GM23338 (cell line): ENCODE measurements around the gene APBA2. TPM values are rescaled to one million over a fixed set of nuclear protein-coding genes. Genes with fewer than 3 reads are reported as not detected.

ENCODE experiments used
- ATAC-seq: fragments of 200-7000 bp; cut with Tn5 transposase; 3 replicates; pipeline ENCODE4 v1.9.1; 2020
- DNase-seq: peaks from one replicate; pipeline ENCODE4 v3.0.0-alpha.2; 2015; ENCODE audit warnings: low spot score
- H2AFZ ChIP-seq: fragments of 200-600 bp; sonication (generic); 2 replicates; pipeline ENCODE4 v1.8.0; 2016; ENCODE audit warnings: antibody characterized with exemption, mild to moderate bottlenecking, moderate library complexity
- H3F3A ChIP-seq: fragments of 200-600 bp; sonication (generic); replicated peaks from 2 replicates; pipeline ENCODE4 v1.8.0; 2017; ENCODE audit warnings: antibody characterized with exemption, mixed run types, low read depth
- H3K27ac ChIP-seq: fragments of 200-600 bp; sonication (generic); 2 replicates; pipeline ENCODE4 v1.6.1; 2016; ENCODE audit warnings: low read depth
- H3K27me3 ChIP-seq: fragments of 200-600 bp; sonication (generic); 2 replicates; pipeline ENCODE4 v1.8.0; 2016; ENCODE audit warnings: mild to moderate bottlenecking, mixed run types, moderate library complexity; ENCODE audit not compliant: insufficient read depth
- H3K36me3 ChIP-seq: fragments of 200-600 bp; sonication (generic); 2 replicates; pipeline ENCODE4 v1.8.0; 2016; ENCODE audit warnings: mild to moderate bottlenecking; ENCODE audit not compliant: insufficient read depth
- H3K4me1 ChIP-seq: fragments of 200-600 bp; sonication (generic); 2 replicates; pipeline ENCODE4 v1.8.0; 2016; ENCODE audit warnings: mild to moderate bottlenecking, moderate library complexity; ENCODE audit not compliant: insufficient read depth
- H3K4me2 ChIP-seq: fragments of 200-600 bp; sonication (generic); 2 replicates; pipeline ENCODE4 v1.7.1; 2017; ENCODE audit warnings: mixed run types
- H3K4me3 ChIP-seq: fragments of 200-600 bp; sonication (generic); 2 replicates; pipeline ENCODE4 v1.6.1; 2016; ENCODE audit warnings: mixed run types
- H3K79me2 ChIP-seq: fragments of 200-600 bp; sonication (generic); replicated peaks from 2 replicates; pipeline ENCODE4 v1.8.0; 2017; ENCODE audit warnings: mild to moderate bottlenecking; ENCODE audit not compliant: insufficient read depth
- H3K9me2 ChIP-seq: fragments of 200-600 bp; sonication (generic); 2 replicates; pipeline ENCODE4 v1.8.0; 2017; ENCODE audit not compliant: insufficient read depth
- H4K20me1 ChIP-seq: fragments of 200-600 bp; sonication (generic); replicated peaks from 2 replicates; pipeline ENCODE4 v1.8.0; 2017; ENCODE audit warnings: mild to moderate bottlenecking; ENCODE audit not compliant: insufficient read depth
- H3K27ac Mint-ChIP-seq: 2 replicates; pipeline ENCODE4 v1.8.0; 2020; ENCODE audit warnings: inconsistent platforms, mild to moderate bottlenecking, moderate library complexity, mixed read lengths
- H3K27me3 Mint-ChIP-seq: 3 replicates; pipeline ENCODE4 v1.8.0; 2022; ENCODE audit warnings: low read depth, mild to moderate bottlenecking, moderate library complexity, mixed read lengths, inconsistent platforms; ENCODE audit not compliant: insufficient read depth, poor library complexity
- H3K36me3 Mint-ChIP-seq: 3 replicates; pipeline ENCODE4 v1.8.0; 2021; ENCODE audit warnings: low read depth, mild to moderate bottlenecking, inconsistent platforms, moderate library complexity, mixed read lengths
- H3K4me1 Mint-ChIP-seq: 3 replicates; pipeline ENCODE4 v1.8.0; 2020; ENCODE audit warnings: mild to moderate bottlenecking, inconsistent platforms, mixed read lengths
- H3K4me3 Mint-ChIP-seq: 3 replicates; pipeline ENCODE4 v1.8.0; 2021; ENCODE audit warnings: moderate library complexity, mild to moderate bottlenecking, inconsistent platforms, mixed read lengths
- H3K9me3 Mint-ChIP-seq: 3 replicates; pipeline ENCODE4 v1.8.0; 2020; ENCODE audit warnings: moderate library complexity, mild to moderate bottlenecking, inconsistent platforms, mixed read lengths
- CREB1 ChIP-seq: fragments of 250-450 bp; sonication (Bioruptor Pico); IDR thresholded peaks from 2 replicates; pipeline ENCODE4 v1.5.0; 2020; ENCODE audit warnings: low read depth, mild to moderate bottlenecking, moderate library complexity
- EZH2 ChIP-seq: fragments of 200-600 bp; sonication (generic); IDR thresholded peaks from one replicate; pipeline ENCODE4 v1.8.0; 2017; ENCODE audit warnings: antibody characterized with exemption, mild to moderate bottlenecking, low read depth; ENCODE audit not compliant: unreplicated experiment
- JUNB ChIP-seq: IDR thresholded peaks from one replicate; pipeline ENCODE4 v1.6.1; 2016; ENCODE audit warnings: antibody characterized with exemption; ENCODE audit not compliant: unreplicated experiment
- NANOG ChIP-seq: IDR thresholded peaks from 2 replicates; pipeline ENCODE4 v1.6.1; 2016; ENCODE audit warnings: antibody characterized with exemption, borderline replicate concordance
- POLR2AphosphoS5 ChIP-seq: IDR thresholded peaks from 2 replicates; pipeline ENCODE4 v1.6.1; 2016; ENCODE audit warnings: antibody characterized with exemption, low read depth
- STAT1 ChIP-seq: IDR thresholded peaks from one replicate; pipeline ENCODE4 v1.6.1; 2016; ENCODE audit warnings: antibody characterized with exemption; ENCODE audit not compliant: unreplicated experiment
- ZNF114 ChIP-seq: fragments of 250-450 bp; sonication (Bioruptor Pico); IDR thresholded peaks from 2 replicates; pipeline ENCODE4 v1.5.0; 2020; ENCODE audit warnings: mild to moderate bottlenecking, moderate library complexity
- ZNF331 ChIP-seq: fragments of 250-450 bp; sonication (Bioruptor Pico); IDR thresholded peaks from 2 replicates; pipeline ENCODE4 v1.5.0; 2020; ENCODE audit warnings: low read depth, mild to moderate bottlenecking, moderate library complexity
- polyA plus RNA-seq: library from polyadenylated mRNA; unstranded; fragments of >200 nt; fragmentation: Nextera tagmentation; extraction: Ambion mirVana; gene quantifications from 2 replicates; pipeline ENCODE4 v1.2.1, GENCODE V29; 2016
- total RNA-seq: library from RNA; depleted of rRNA; stranded (reverse); fragments of >200 nt; shearing (Covaris generic); gene quantifications from 2 replicates; pipeline ENCODE4 v1.2.3, GENCODE V29; 2014
- TF ChIP-seq, protein P1 (sequence below), 2 experiments: fragments of 200-600 bp in 1 of 2; sonication (generic) in 1 of 2; conservative IDR thresholded peaks; 2 replicates each; pipeline versions ENCODE4 v1.5.1 to v1.6.1; 2016 to 2017; ENCODE audit warnings: antibody characterized with exemption in 2 of 2, low read depth in 2 of 2, mild to moderate bottlenecking in 2 of 2, moderate library complexity in 1 of 2
- TF ChIP-seq, protein P2 (sequence below): IDR thresholded peaks from 2 replicates; pipeline ENCODE4 v1.6.1; 2016; ENCODE audit warnings: antibody characterized with exemption
- TF ChIP-seq, protein P3 (sequence below): IDR thresholded peaks from one replicate; pipeline ENCODE4 v1.6.1; 2018; ENCODE audit warnings: antibody characterized with exemption; ENCODE audit not compliant: unreplicated experiment

APBA2 gene
- total and polyA plus RNA-seq, 2 experiments from 2014 or later = 5.9 to 24.7 TPM

DNA sequence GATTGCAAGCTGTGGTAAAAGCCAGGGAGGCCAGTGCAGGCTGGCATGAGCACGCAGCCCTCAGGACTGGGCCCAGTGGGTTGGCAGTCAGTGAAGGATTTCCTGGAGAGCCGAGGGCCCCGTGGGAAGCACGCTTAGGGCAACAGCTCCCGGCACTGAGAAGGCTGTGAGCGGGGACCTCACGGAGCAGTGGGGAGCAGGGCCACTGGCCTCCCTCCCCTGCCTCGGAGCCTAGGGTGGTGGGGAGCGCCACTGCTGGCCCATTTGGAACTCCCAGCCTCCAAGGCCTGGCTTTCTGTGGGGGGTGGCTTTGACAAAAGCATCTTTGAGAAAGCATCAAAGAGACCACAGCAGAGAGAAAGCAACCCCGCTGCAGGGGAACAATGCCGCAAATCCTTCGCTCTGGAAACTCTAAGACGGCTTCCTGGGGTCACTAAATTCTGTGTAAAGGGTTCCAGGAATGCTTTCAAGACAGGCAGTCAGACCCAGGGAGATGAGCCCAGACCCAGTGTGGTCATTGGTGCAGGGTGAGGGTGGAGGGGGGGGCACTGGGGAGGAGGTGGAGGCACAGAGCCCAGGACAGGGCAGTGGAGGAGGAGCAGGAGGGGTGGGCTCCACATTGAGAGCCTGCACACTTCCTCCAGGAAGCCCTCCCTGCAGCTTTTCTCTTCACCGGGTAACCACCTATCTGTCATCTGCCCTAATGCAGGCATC lies 9.5 kb upstream of the APBA2 start (continued):
- no peak for TF ChIP-seq JUNB
- TF ChIP-seq, protein P1, sequence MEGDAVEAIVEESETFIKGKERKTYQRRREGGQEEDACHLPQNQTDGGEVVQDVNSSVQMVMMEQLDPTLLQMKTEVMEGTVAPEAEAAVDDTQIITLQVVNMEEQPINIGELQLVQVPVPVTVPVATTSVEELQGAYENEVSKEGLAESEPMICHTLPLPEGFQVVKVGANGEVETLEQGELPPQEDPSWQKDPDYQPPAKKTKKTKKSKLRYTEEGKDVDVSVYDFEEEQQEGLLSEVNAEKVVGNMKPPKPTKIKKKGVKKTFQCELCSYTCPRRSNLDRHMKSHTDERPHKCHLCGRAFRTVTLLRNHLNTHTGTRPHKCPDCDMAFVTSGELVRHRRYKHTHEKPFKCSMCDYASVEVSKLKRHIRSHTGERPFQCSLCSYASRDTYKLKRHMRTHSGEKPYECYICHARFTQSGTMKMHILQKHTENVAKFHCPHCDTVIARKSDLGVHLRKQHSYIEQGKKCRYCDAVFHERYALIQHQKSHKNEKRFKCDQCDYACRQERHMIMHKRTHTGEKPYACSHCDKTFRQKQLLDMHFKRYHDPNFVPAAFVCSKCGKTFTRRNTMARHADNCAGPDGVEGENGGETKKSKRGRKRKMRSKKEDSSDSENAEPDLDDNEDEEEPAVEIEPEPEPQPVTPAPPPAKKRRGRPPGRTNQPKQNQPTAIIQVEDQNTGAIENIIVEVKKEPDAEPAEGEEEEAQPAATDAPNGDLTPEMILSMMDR (conservative IDR thresholded peaks at IDR 0.05; ENCODE audit: low read depth in 2 of 2) = no peak
- no peak for TF ChIP-seq ZNF114 (CRISPR knock-in tag)
- TF ChIP-seq, protein P2, sequence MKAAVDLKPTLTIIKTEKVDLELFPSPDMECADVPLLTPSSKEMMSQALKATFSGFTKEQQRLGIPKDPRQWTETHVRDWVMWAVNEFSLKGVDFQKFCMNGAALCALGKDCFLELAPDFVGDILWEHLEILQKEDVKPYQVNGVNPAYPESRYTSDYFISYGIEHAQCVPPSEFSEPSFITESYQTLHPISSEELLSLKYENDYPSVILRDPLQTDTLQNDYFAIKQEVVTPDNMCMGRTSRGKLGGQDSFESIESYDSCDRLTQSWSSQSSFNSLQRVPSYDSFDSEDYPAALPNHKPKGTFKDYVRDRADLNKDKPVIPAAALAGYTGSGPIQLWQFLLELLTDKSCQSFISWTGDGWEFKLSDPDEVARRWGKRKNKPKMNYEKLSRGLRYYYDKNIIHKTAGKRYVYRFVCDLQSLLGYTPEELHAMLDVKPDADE = no peak
- no peak for TF ChIP-seq CREB1 (CRISPR knock-in tag)
- TF ChIP-seq STAT1 = no peak
- TF ChIP-seq NANOG = no peak
- no peak for TF ChIP-seq ZNF331 (CRISPR knock-in tag)

DNA sequence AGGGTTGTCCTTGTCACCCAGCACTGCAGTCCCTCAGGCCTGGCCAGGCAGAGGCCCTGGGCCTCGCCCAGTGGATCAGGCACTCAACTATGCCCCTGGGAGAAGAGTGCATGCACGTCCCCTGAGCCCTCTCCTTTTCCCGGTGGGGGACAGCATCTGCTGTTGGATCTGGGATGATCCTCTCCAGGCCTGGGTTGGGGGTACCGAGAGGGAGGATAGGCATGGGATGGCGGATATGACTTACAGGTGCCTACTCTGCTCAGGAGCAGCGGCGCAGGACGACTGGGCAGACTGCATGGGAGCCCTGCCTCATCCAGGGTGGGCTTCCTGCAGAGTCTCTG lies 9.0 kb upstream of the APBA2 start:
- ATAC-seq (no peak), DNase-seq (no peak)
- Histone ChIP-seq H3K4me3 (no peak overlapping the region), H3K79me2 (no peaks in the 10 kb centered on the region), H3K9me2 (no peaks in the 10 kb centered on the region), H3F3A (no peaks in the 10 kb centered on the region), H3K36me3 (no peaks in the 10 kb centered on the region), H4K20me1 (no peaks in the 10 kb centered on the region), H3K27me3 (no peaks in the 10 kb centered on the region), H2AFZ (peak overlapping the region; percentile 89; the same call in 1 of the 2 replicates), H3K4me2 (peak overlapping the region; percentile 51; the same call in 1 of the 2 replicates), H3K4me1 (peaks cover 15% of the 10 kb centered on the region; the same call in 1 of the 2 replicates), H3K27ac (no peak overlapping the region)
- Mint-ChIP-seq H3K9me3 (no peaks in the 10 kb centered on the region; the same call in 2 of the 3 replicates), H3K27ac (no peak overlapping the region), H3K27me3 (peaks cover 16% of the 10 kb centered on the region), H3K36me3 (no peaks in the 10 kb centered on the region), H3K4me3 (no peak overlapping the region), H3K4me1 (peaks cover 12% of the 10 kb centered on the region)
- TF ChIP-seq, protein P3, sequence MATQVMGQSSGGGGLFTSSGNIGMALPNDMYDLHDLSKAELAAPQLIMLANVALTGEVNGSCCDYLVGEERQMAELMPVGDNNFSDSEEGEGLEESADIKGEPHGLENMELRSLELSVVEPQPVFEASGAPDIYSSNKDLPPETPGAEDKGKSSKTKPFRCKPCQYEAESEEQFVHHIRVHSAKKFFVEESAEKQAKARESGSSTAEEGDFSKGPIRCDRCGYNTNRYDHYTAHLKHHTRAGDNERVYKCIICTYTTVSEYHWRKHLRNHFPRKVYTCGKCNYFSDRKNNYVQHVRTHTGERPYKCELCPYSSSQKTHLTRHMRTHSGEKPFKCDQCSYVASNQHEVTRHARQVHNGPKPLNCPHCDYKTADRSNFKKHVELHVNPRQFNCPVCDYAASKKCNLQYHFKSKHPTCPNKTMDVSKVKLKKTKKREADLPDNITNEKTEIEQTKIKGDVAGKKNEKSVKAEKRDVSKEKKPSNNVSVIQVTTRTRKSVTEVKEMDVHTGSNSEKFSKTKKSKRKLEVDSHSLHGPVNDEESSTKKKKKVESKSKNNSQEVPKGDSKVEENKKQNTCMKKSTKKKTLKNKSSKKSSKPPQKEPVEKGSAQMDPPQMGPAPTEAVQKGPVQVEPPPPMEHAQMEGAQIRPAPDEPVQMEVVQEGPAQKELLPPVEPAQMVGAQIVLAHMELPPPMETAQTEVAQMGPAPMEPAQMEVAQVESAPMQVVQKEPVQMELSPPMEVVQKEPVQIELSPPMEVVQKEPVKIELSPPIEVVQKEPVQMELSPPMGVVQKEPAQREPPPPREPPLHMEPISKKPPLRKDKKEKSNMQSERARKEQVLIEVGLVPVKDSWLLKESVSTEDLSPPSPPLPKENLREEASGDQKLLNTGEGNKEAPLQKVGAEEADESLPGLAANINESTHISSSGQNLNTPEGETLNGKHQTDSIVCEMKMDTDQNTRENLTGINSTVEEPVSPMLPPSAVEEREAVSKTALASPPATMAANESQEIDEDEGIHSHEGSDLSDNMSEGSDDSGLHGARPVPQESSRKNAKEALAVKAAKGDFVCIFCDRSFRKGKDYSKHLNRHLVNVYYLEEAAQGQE = no peak
- TF ChIP-seq EZH2 = no peak
- TF ChIP-seq POLR2AphosphoS5 = no peak
- TF ChIP-seq STAT1 = no peak
- TF ChIP-seq NANOG = no peak
- no peak for TF ChIP-seq JUNB
- TF ChIP-seq, protein P2 = no peak
